GM06990 (cell line): ENCODE results near the gene POU2AF2.
"Not testable (repeated sequence)": the region's sequence is repeated elsewhere in the genome, so short reads cannot be mapped to it uniquely, and the experiment has no call there.

Experiments used
- DNase-seq: peaks from one replicate; pipeline ENCODE4 v3.0.0-alpha.2; 2011; ENCODE audit not compliant: insufficient read length; ENCODE audit errors: extremely low read depth
- H3K27me3 ChIP-seq: replicated peaks from 2 replicates; pipeline ENCODE4 v1.6.0; 2011; ENCODE audit warnings: low read length; ENCODE audit not compliant: control insufficient read depth, insufficient read depth
- H3K36me3 ChIP-seq: 2 replicates; pipeline ENCODE4 v1.5.1; 2011; ENCODE audit warnings: low read length; ENCODE audit not compliant: control insufficient read depth, insufficient read depth
- H3K4me3 ChIP-seq: replicated peaks from 2 replicates; pipeline ENCODE4 v1.5.1; 2011; ENCODE audit warnings: low read depth, mild to moderate bottlenecking, control low read depth, low read length
- CTCF ChIP-seq: IDR thresholded peaks from 2 replicates; pipeline ENCODE4 v1.5.1; 2011; ENCODE audit warnings: low read length, control low read depth, mild to moderate bottlenecking, inconsistent platforms; ENCODE audit not compliant: insufficient read depth, poor library complexity, severe bottlenecking

The POU2AF2 gene

GRCh38 chr11:111312076-111312475 lies 66.6 kb downstream of the POU2AF2 start:
- no peak overlapping the region for H3K4me3 ChIP-seq
- no peak for DNase-seq
- no peak for TF ChIP-seq CTCF
- H3K27me3 ChIP-seq: no peaks in the 10 kb centered on the region; the same call in 1 of the 2 replicates
- H3K36me3 ChIP-seq: no peaks in the 10 kb centered on the region

GRCh38 chr11:111319296-111319695 lies 73.8 kb downstream of the POU2AF2 start:
- H3K27me3 ChIP-seq: no peaks in the 10 kb centered on the region
- TF ChIP-seq CTCF: no peak
- no peak overlapping the region for H3K4me3 ChIP-seq
- no peaks in the 10 kb centered on the region for H3K36me3 ChIP-seq
- no peak for DNase-seq

- not testable (repeated sequence) for H3K36me3 ChIP-seq, DNase-seq, H3K4me3 ChIP-seq, H3K27me3 ChIP-seq
Observed at GRCh38 chr11:111320199-111320598, 74.7 kb downstream of the POU2AF2 start.

- H3K27me3 ChIP-seq: no peaks in the 10 kb centered on the region
- no peak for TF ChIP-seq CTCF
- no peak for DNase-seq
- no peaks in the 10 kb centered on the region for H3K36me3 ChIP-seq
- no peak overlapping the region for H3K4me3 ChIP-seq
Observed at GRCh38 chr11:111320728-111321568, 75.4 kb downstream of the POU2AF2 start.

- Histone ChIP-seq H3K27me3 (no peaks in the 10 kb centered on the region), H3K36me3 (no peaks in the 10 kb centered on the region), H3K4me3 (no peak overlapping the region)
- DNase-seq: no peak
- TF ChIP-seq CTCF: no peak
Observed at GRCh38 chr11:111322534-111322933, 77.0 kb downstream of the POU2AF2 start.

GRCh38 chr11:111324277-111324720 lies 78.8 kb downstream of the POU2AF2 start:
- no peak overlapping the region for H3K4me3 ChIP-seq
- TF ChIP-seq CTCF: no peak
- no peak for DNase-seq
- no peaks in the 10 kb centered on the region for H3K27me3 ChIP-seq
- H3K36me3 ChIP-seq: no peaks in the 10 kb centered on the region
